HG03378 (cell line): ENCODE measurements around the gene GYG2.
"Not testable (repeated sequence)": the region's sequence is repeated elsewhere in the genome, so short reads cannot be mapped to it uniquely, and the experiment has no call there.

Experiments
- ATAC-seq: cut with Tn5 transposase; IDR thresholded peaks from one replicate; pipeline ENCODE4 v1.9.1; 2021; ENCODE audit warnings: mild to moderate bottlenecking, moderate library complexity; ENCODE audit not compliant: unreplicated experiment

GYG2 gene

GRCh38 chrX:2828344-2828958 is at the start of gene GYG2:
GYG2 (plus strand) TSS chrX:2828930; CDS start chrX:2830189, 1,259 bp downstream.
- no peak for ATAC-seq

- ATAC-seq, result not testable (repeated sequence)
These were observed 48.1 kb upstream of the GYG2 start for GRCh38 chrX:2780472-2781225.

- ATAC-seq, result no peak
These were observed 47.5 kb upstream of the GYG2 start for GRCh38 chrX:2781226-2781571.

- no peak for ATAC-seq
These were observed 47.0 kb upstream of the GYG2 start for GRCh38 chrX:2781698-2782097.

DNA sequence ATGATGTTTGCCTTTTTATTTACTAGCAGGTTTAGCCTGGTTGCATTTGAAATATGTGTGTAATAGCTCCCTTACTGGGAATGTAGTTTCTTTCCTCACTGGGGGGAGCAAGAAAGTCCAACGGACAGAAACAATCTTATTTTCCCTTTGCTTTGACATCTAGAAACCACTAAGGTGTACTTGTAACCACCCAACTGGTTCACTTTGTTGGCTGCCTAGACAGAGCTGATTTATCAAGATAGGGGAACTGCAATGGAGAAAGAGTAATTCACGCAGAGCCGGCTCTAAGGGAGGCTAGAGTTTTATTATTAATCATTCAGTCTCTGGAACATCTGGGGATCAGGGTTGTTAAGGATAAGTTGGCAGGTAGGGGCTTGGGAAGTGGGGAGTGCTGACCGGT is 46.6 kb upstream of the GYG2 start:
- no peak for ATAC-seq

DNA sequence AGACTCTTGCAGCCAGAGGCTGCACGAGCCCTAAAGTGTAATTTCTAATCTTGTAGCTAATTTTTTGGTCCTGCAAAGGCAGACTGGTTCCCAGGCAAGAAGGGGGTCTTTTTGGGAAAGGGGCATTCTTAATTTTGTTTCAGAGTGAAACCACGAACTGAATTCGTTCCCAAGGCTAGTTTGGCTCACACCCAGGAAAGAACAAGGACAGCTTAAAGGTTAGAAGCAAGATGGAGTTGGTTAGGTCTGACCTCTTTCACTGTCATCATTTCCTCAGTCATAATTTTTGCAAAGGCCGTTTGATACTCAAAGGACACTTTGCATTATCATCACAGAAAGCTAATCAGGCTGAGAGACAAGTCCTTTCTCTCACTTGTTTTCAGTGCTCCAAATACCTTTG is 46.0 kb upstream of the GYG2 start:
- no peak for ATAC-seq

GRCh38 chrX:2784026-2784425 is 44.7 kb upstream of the GYG2 start:
- ATAC-seq, result no peak

- ATAC-seq, result no peak
These were observed 43.2 kb upstream of the GYG2 start for GRCh38 chrX:2785538-2785937.

GRCh38 chrX:2788980-2789379 is 39.8 kb upstream of the GYG2 start:
- ATAC-seq, result no peak

DNA sequence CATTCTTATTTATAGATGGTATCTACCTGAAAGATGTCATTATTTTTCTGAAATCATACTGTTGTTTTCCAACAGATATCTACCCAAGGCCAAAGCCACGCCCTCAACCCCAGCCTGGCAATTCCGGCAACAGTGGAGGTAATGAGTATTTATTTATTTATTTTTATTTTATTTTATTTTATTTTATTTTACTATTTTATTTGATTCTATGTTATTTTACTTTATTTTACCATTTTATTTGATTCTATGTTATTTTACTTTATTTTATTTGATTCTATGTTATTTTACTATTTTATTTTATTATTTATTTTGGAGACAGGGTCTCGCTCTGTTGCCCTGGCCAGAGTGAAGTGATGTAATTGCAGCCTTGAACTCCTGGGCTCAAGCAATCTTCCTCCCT is 39.2 kb upstream of the GYG2 start:
- no peak for ATAC-seq

- no peak for ATAC-seq
These were observed 35.0 kb upstream of the GYG2 start for GRCh38 chrX:2793752-2794151.

DNA sequence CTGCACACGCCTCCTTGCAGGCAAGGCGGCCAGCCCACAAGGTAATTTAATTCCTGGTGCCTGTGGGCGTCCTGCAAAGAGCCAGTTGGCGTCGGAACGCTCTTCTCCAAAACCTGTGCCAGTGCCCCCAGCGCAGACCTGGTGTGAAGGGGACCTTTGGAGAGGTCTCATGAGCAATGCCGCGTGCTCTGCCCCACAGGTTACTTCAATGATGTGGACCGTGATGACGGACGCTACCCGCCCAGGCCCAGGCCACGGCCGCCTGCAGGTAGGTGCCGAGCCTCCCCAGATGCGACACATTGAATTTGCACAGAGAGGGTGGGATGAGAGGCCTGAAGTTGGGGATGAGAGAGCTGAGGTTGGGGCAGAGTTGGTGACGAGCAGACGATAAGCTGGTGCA is 34.4 kb upstream of the GYG2 start:
- ATAC-seq, result no peak

- not testable (repeated sequence) for ATAC-seq
These were observed 31.9 kb upstream of the GYG2 start for GRCh38 chrX:2796808-2797207.

DNA sequence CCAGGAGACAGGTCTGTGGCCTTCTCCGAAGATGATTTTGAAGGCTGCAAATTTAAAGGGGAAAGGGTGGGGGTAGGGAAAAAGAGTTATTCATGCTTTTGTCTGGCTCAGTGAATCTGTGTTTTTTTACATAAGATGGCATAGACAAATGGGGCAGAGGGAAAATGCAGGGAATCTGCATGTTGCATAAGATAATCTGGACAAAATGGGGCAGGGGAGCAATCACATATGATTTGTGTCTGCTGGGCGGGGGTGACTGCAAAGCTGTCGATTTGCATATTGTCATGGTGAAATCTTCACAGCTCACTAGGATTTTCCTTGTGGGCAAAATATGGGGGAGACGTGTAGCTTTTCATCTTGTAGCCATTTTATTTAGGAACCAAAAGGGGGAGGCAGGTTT is 29.4 kb upstream of the GYG2 start:
- ATAC-seq, result no peak

DNA sequence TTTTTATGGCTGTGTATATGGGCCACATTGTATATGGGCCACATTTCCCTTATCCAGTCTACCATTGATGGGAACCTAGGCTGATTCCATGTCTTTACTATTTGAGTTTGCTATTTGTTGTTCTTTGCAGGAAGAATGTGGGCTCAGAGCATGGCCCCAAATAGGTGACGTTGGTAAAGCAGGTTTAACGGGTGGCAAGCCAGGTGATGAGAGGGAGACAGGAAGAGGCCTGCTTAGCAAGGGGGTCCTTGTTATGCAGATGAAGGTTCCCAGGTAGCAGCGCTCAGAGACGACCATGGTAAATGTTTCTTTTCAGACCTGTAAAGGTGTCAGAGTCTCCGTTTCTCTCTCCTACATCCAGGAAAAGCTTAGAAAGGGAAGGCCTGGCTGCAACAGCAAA is 28.8 kb upstream of the GYG2 start:
- ATAC-seq, result not testable (repeated sequence)

GRCh38 chrX:2801223-2801622 is 27.5 kb upstream of the GYG2 start:
- ATAC-seq, result no peak

DNA sequence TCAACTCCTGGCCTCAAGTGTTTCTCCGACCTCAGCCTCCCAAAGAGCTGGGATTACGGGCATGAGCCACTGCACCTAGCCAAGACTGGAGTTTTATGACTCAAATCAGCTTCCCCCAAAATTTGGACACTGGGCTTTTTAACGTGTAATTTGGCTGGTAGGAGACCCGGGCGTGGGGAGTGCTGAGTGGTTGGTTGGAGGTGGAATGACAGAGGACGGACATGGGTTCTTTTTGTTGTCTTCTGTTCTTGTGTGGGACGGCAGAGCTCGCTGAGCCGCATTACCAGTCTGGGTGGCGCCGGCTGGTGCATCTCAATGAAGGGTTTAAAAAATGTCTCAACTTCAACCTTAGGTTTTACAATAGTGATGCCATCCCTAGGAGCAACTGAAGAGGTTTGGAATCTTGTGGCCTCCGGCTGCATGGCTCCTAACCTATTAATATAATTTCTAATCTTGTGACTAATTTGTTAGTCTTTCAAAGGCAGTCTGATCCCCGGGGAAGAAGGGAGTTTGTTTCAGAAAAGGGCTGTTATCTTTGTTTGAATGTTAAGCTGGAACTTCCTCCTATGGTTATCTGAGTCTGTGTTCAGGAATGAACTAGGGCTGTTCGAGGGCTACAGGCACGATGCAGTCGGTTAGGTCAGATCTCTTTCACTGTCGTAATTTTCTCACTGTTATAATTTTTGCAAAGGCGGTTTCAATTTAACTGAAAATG is 26.2 kb upstream of the GYG2 start:
- not testable (repeated sequence) for ATAC-seq

GRCh38 chrX:2803486-2803885 is 25.2 kb upstream of the GYG2 start:
- not testable (repeated sequence) for ATAC-seq

DNA sequence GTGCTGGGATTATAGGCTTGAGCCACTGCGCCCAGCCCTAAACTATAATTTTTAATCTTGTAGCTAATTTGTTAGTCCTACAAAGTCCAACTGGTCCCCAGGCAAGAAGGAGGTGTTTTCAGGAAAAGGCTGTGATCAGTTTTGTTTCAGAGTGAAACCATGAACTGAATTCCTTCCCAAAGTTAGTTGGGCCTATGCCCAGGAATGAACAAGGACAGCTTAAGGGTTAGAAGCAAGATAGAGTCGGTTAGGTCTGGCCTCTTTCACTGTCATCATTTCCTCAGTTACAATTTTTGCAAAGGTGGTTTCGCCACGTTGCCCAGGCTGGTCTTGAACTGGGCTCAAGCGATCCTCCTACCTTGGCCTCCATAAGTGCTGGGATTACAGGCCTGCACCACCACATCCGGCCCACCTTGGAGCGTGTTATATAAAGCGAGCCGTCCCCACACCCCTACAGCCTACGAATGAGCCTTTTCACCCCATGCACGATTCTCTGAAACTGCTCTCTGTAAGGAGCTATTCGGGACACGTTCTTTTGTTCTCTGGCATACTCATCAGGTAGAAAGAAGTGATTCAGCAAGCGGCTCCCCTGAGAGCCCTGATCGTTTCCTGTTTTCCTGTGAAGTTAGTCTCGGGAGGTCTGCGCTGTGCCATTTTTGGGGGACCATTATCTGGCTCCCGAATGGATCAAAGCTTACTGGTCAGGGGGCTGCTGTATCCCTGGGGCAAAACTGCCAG is 24.5 kb upstream of the GYG2 start:
- not testable (repeated sequence) for ATAC-seq

GRCh38 chrX:2804858-2805257 is 23.9 kb upstream of the GYG2 start:
- ATAC-seq, result not testable (repeated sequence)

GRCh38 chrX:2811271-2811670 is 17.5 kb upstream of the GYG2 start:
- ATAC-seq, result no peak
